Tibial artery (tissue), 4 donors: Measurements from ENCODE around the gene YTHDF1.

ENCODE experiments used
- DNase-seq, 2 donors: peaks; one replicate each; pipeline ENCODE4 v3.0.0-alpha.2; 2019
- H3K27ac ChIP-seq, 2 donors: fragments of 200-600 bp; sonication (generic) in 1 of 2; 1 replicate in 1 of 2; 2 replicates in 1 of 2; pipeline ENCODE4 v1.5.1; 2018 to 2019; ENCODE audit warnings: mild to moderate bottlenecking in 1 of 2
- H3K27me3 ChIP-seq, 2 donors: fragments of 200-600 bp; sonication (generic) in 1 of 2; one replicate each; pipeline versions ENCODE4 v1.5.1 to v1.6.0; 2016 to 2019
- H3K36me3 ChIP-seq, 3 donors: fragments of 200-600 bp; sonication (generic) in 2 of 3; one replicate each; pipeline ENCODE4 v1.5.1; 2016 to 2019; ENCODE audit warnings: mild to moderate bottlenecking in 2 of 3
- H3K4me1 ChIP-seq, 4 donors: fragments of 200-600 bp; sonication (generic) in 2 of 4; 1 replicate in 3 of 4; 2 replicates in 1 of 4; pipeline ENCODE4 v1.5.1; 2016 to 2019
- H3K4me3 ChIP-seq, 2 donors: fragments of 200-600 bp; sonication (generic) in 1 of 2; 1 replicate in 1 of 2; 2 replicates in 1 of 2; pipeline ENCODE4 v1.5.1; 2018 to 2019; ENCODE audit warnings: mild to moderate bottlenecking in 2 of 2
- H3K9me3 ChIP-seq, 3 donors: fragments of 200-600 bp; sonication (generic) in 1 of 3; one replicate each; pipeline ENCODE4 v1.5.1; 2016 to 2019
- CTCF ChIP-seq, 2 experiments: fragments of 200-600 bp in 1 of 2; fragments of 450-650 bp in 1 of 2; IDR thresholded peaks; one replicate each; pipeline ENCODE4 v1.5.1; 2017 to 2019; ENCODE audit warnings: antibody characterized with exemption in 2 of 2, mild to moderate bottlenecking in 1 of 2, moderate library complexity in 1 of 2
- intact Hi-C: fragments of 100-400 bp; cut with DNase I; formaldehyde crosslinking; loops from one replicate; pipeline ENCODE4 v1.15.0; 2023; ENCODE audit warnings: low total_unique reads

The YTHDF1 gene

GRCh38 chr20:63189322-63189642, 26.6 kb downstream of the YTHDF1 start:
- H3K4me1 ChIP-seq = no peaks in the 10 kb centered on the region
- DNase-seq = no peak
- no peak overlapping the region for H3K27ac ChIP-seq
- intact Hi-C loops = no loop called here
- H3K9me3 ChIP-seq = no peaks in the 10 kb centered on the region
- TF ChIP-seq CTCF (IDR thresholded peaks at IDR 0.05) = no peak
- H3K27me3 ChIP-seq = peaks cover 0 to 1% of the 10 kb centered on the region in 2 donors
- H3K36me3 ChIP-seq = peaks cover 0 to 2% (median 0%) of the 10 kb centered on the region in 3 donors
- no peak overlapping the region for H3K4me3 ChIP-seq

- intact Hi-C loops = no loop called here
- Histone ChIP-seq H3K4me3 (no peak overlapping the region), H3K27ac (no peak overlapping the region), H3K27me3 (peaks cover 0 to 6% of the 10 kb centered on the region in 2 donors), H3K36me3 (no peaks in the 10 kb centered on the region), H3K4me1 (no peaks in the 10 kb centered on the region), H3K9me3 (no peaks in the 10 kb centered on the region)
- TF ChIP-seq CTCF (IDR thresholded peaks at IDR 0.05) = no peak
- DNase-seq = no peak
Observed at GRCh38 chr20:63188641-63189321, 27.1 kb downstream of the YTHDF1 start.

- Histone ChIP-seq H3K27ac (no peak overlapping the region), H3K36me3 (no peaks in the 10 kb centered on the region), H3K4me3 (no peak overlapping the region), H3K4me1 (no peaks in the 10 kb centered on the region), H3K27me3 (peaks cover 0 to 13% of the 10 kb centered on the region in 2 donors), H3K9me3 (no peaks in the 10 kb centered on the region)
- intact Hi-C loops = no loop called here
- no peak for TF ChIP-seq CTCF (IDR thresholded peaks at IDR 0.05)
- DNase-seq = no peak
Observed at GRCh38 chr20:63188159-63188442, 27.8 kb downstream of the YTHDF1 start.

- Histone ChIP-seq H3K4me3 (no peak overlapping the region), H3K27me3 (peaks cover 0 to 19% of the 10 kb centered on the region in 2 donors), H3K4me1 (no peaks in the 10 kb centered on the region), H3K27ac (no peak overlapping the region), H3K36me3 (no peaks in the 10 kb centered on the region), H3K9me3 (no peaks in the 10 kb centered on the region)
- DNase-seq = no peak
- intact Hi-C loops = no loop called here
- TF ChIP-seq CTCF (IDR thresholded peaks at IDR 0.05) = no peak
Observed at GRCh38 chr20:63187338-63188158, 28.4 kb downstream of the YTHDF1 start.

- TF ChIP-seq CTCF (IDR thresholded peaks at IDR 0.05) = no peak
- H3K27ac ChIP-seq = no peak overlapping the region
- no peaks in the 10 kb centered on the region for H3K9me3 ChIP-seq
- intact Hi-C loops = no loop called here
- no peak overlapping the region for H3K4me3 ChIP-seq
- no peaks in the 10 kb centered on the region for H3K4me1 ChIP-seq
- H3K36me3 ChIP-seq = no peaks in the 10 kb centered on the region
- peaks cover 0 to 27% of the 10 kb centered on the region in 2 donors for H3K27me3 ChIP-seq
- DNase-seq = no peak
Observed at GRCh38 chr20:63186528-63187316, 29.2 kb downstream of the YTHDF1 start.
